ENCODE data around the gene FBXL17. TPM values are rescaled to one million over a fixed set of nuclear protein-coding genes. Genes with fewer than 3 reads are reported as not detected.

FBXL17 gene
- total RNA-seq, 1 experiment from 2014 or later, result 3.5 TPM

DNA sequence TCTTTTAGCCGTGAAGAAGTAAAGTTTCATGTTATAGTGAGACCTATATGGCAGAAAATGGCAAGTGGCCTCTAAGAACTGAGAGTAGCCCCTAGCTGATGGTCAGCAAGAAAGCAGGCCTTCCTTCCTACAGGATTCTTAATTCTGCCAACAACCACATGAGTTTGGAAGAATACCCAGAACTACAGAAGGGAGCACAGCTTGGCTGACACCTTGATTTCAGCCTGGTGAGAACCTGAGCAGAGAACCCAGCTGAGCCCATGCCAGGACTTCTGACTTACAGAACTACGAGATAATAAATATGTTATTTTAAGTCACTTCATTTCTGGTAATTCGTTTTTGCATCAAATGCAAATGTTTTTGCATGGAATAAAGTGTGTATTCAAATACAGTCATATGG lies 5.9 kb upstream of the FBXL17 start:
- Mint-ChIP-seq H3K9me3 (no peaks in the 10 kb centered on the region), H3K27ac (no peak overlapping the region), H3K27me3 (ENCODE audit: low read depth) (no peaks in the 10 kb centered on the region), H3K36me3 (no peaks in the 10 kb centered on the region), H3K4me3 (no peak overlapping the region), H3K4me1 (peaks cover 4% of the 10 kb centered on the region)
- ChIA-PET CTCF (no interaction called here), POLR2A (interaction anchor here (0.6 kb wide), 1 partner anchor 50 kb away, joined by 4 read pairs; no protein-coding TSS in a partner anchor)
- TF ChIP-seq, protein P1, sequence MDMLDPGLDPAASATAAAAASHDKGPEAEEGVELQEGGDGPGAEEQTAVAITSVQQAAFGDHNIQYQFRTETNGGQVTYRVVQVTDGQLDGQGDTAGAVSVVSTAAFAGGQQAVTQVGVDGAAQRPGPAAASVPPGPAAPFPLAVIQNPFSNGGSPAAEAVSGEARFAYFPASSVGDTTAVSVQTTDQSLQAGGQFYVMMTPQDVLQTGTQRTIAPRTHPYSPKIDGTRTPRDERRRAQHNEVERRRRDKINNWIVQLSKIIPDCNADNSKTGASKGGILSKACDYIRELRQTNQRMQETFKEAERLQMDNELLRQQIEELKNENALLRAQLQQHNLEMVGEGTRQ (CRISPR knock-in tag; IDR thresholded peaks at IDR 0.05), result no peak
- TF ChIP-seq TEAD4 (CRISPR knock-in tag; IDR thresholded peaks at IDR 0.05) (no peak), TCF7 (CRISPR knock-in tag; IDR thresholded peaks at IDR 0.05; ENCODE audit: low read depth) (no peak), ZNF263 (CRISPR knock-in tag; IDR thresholded peaks at IDR 0.05; ENCODE audit: low read depth) (no peak)
- TF ChIP-seq, protein P2, sequence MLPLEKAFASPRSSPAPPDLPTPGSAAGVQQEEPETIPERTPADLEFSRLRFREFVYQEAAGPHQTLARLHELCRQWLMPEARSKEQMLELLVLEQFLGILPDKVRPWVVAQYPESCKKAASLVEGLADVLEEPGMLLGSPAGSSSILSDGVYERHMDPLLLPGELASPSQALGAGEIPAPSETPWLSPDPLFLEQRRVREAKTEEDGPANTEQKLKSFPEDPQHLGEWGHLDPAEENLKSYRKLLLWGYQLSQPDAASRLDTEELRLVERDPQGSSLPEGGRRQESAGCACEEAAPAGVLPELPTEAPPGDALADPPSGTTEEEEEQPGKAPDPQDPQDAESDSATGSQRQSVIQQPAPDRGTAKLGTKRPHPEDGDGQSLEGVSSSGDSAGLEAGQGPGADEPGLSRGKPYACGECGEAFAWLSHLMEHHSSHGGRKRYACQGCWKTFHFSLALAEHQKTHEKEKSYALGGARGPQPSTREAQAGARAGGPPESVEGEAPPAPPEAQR (CRISPR knock-in tag; IDR thresholded peaks at IDR 0.05), result no peak
- ATAC-seq (no peak), DNase-seq (ENCODE audit: low spot score) (no peak)

DNA sequence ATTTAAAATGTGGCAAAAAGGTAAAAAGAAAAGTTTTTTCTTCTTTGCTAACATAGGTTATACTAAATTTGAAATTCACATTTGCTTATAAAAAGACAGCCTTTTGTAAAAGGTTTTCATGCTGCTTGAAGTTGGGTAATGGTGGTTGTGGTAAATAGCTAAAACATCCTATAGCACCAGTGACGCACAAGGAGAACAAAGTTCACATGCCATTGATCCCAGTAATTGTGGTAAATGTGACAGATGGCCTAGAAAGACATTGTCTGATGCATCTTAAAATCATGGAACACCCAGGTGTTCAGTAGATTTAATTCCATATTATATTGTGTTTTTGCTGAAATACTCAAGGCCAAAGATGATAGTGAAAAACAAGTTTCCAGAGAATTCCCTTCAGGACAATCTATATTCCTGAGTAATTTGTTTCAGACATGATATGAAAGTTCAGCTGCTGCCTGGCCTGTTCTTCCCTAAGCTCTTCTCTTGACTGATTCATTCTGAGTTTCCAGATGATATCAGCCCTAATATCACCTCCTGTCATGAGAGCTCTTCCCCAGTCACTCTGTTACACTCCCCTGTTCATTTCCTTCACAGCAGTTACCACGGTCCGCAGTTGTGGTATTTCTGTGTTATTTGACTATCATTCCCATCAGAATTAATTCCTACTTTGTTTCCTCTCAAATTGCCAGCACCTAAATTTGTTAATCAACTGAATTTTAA lies 4.6 kb upstream of the FBXL17 start:
- Mint-ChIP-seq H3K27me3 (ENCODE audit: low read depth) (no peaks in the 10 kb centered on the region), H3K27ac (no peak overlapping the region), H3K36me3 (no peaks in the 10 kb centered on the region), H3K9me3 (no peaks in the 10 kb centered on the region), H3K4me1 (peaks cover 6% of the 10 kb centered on the region), H3K4me3 (no peak overlapping the region)
- TF ChIP-seq, protein P3, sequence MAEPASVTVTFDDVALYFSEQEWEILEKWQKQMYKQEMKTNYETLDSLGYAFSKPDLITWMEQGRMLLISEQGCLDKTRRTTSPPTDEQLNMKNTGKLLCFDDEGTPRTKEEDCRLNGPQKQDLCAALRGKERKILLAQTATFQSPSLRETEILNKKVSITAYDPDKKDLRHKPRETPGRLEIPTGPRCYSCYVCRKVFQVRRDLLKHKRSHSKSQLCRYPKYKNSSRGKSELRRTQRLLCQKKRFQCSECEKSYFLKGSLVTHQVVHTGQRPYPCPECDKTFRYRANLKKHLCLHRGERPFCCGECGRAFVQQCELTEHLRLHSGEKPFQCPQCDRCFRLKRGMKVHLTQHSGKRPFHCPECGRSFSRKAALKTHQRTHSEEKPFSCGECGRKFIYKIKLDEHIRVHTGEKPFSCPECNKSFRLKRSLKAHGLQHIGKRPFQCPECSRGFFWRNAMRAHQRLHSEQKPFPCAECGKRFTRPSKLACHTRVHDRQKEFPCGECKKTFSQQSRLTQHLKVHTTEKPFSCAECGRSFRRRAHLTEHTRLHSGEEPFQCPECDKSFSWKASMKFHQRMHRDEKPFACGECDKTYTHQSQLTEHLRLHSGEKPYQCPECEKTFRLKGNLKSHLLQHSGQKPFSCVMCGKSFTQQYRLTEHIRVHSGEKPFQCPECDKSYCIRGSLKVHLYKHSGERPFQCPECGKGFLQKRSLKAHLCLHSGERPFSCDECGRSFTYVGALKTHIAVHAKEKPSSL (CRISPR knock-in tag; conservative IDR thresholded peaks at IDR 0.05), result no peak
- TF ChIP-seq, protein P4, sequence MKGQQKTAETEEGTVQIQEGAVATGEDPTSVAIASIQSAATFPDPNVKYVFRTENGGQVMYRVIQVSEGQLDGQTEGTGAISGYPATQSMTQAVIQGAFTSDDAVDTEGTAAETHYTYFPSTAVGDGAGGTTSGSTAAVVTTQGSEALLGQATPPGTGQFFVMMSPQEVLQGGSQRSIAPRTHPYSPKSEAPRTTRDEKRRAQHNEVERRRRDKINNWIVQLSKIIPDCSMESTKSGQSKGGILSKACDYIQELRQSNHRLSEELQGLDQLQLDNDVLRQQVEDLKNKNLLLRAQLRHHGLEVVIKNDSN (CRISPR knock-in tag; IDR thresholded peaks at IDR 0.05), result no peak
- TF ChIP-seq MXD4 (CRISPR knock-in tag; IDR thresholded peaks at IDR 0.05; ENCODE audit: borderline replicate concordance), result no peak
- TF ChIP-seq, protein P5, sequence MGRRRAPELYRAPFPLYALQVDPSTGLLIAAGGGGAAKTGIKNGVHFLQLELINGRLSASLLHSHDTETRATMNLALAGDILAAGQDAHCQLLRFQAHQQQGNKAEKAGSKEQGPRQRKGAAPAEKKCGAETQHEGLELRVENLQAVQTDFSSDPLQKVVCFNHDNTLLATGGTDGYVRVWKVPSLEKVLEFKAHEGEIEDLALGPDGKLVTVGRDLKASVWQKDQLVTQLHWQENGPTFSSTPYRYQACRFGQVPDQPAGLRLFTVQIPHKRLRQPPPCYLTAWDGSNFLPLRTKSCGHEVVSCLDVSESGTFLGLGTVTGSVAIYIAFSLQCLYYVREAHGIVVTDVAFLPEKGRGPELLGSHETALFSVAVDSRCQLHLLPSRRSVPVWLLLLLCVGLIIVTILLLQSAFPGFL (CRISPR knock-in tag; IDR thresholded peaks at IDR 0.05; ENCODE audit: borderline replicate concordance), result no peak
- TF ChIP-seq, protein P6, sequence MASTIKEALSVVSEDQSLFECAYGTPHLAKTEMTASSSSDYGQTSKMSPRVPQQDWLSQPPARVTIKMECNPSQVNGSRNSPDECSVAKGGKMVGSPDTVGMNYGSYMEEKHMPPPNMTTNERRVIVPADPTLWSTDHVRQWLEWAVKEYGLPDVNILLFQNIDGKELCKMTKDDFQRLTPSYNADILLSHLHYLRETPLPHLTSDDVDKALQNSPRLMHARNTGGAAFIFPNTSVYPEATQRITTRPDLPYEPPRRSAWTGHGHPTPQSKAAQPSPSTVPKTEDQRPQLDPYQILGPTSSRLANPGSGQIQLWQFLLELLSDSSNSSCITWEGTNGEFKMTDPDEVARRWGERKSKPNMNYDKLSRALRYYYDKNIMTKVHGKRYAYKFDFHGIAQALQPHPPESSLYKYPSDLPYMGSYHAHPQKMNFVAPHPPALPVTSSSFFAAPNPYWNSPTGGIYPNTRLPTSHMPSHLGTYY (CRISPR knock-in tag; IDR thresholded peaks at IDR 0.05), result no peak
- no peak for TF ChIP-seq EMX1 (CRISPR knock-in tag; IDR thresholded peaks at IDR 0.05)
- TF ChIP-seq, protein P7, sequence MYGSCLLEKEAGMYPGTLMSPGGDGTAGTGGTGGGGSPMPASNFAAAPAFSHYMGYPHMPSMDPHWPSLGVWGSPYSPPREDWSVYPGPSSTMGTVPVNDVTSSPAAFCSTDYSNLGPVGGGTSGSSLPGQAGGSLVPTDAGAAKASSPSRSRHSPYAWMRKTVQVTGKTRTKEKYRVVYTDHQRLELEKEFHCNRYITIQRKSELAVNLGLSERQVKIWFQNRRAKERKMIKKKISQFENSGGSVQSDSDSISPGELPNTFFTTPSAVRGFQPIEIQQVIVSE (CRISPR knock-in tag; IDR thresholded peaks at IDR 0.05; ENCODE audit: borderline replicate concordance), result no peak
- TF ChIP-seq, protein P8, sequence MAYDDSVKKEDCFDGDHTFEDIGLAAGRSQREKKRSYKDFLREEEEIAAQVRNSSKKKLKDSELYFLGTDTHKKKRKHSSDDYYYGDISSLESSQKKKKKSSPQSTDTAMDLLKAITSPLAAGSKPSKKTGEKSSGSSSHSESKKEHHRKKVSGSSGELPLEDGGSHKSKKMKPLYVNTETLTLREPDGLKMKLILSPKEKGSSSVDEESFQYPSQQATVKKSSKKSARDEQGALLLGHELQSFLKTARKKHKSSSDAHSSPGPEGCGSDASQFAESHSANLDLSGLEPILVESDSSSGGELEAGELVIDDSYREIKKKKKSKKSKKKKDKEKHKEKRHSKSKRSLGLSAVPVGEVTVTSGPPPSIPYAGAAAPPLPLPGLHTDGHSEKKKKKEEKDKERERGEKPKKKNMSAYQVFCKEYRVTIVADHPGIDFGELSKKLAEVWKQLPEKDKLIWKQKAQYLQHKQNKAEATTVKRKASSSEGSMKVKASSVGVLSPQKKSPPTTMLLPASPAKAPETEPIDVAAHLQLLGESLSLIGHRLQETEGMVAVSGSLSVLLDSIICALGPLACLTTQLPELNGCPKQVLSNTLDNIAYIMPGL (CRISPR knock-in tag; IDR thresholded peaks at IDR 0.05), result no peak
- TF ChIP-seq, protein P9, sequence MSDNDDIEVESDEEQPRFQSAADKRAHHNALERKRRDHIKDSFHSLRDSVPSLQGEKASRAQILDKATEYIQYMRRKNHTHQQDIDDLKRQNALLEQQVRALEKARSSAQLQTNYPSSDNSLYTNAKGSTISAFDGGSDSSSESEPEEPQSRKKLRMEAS (CRISPR knock-in tag; IDR thresholded peaks at IDR 0.05), result no peak
- TF ChIP-seq, protein P10, sequence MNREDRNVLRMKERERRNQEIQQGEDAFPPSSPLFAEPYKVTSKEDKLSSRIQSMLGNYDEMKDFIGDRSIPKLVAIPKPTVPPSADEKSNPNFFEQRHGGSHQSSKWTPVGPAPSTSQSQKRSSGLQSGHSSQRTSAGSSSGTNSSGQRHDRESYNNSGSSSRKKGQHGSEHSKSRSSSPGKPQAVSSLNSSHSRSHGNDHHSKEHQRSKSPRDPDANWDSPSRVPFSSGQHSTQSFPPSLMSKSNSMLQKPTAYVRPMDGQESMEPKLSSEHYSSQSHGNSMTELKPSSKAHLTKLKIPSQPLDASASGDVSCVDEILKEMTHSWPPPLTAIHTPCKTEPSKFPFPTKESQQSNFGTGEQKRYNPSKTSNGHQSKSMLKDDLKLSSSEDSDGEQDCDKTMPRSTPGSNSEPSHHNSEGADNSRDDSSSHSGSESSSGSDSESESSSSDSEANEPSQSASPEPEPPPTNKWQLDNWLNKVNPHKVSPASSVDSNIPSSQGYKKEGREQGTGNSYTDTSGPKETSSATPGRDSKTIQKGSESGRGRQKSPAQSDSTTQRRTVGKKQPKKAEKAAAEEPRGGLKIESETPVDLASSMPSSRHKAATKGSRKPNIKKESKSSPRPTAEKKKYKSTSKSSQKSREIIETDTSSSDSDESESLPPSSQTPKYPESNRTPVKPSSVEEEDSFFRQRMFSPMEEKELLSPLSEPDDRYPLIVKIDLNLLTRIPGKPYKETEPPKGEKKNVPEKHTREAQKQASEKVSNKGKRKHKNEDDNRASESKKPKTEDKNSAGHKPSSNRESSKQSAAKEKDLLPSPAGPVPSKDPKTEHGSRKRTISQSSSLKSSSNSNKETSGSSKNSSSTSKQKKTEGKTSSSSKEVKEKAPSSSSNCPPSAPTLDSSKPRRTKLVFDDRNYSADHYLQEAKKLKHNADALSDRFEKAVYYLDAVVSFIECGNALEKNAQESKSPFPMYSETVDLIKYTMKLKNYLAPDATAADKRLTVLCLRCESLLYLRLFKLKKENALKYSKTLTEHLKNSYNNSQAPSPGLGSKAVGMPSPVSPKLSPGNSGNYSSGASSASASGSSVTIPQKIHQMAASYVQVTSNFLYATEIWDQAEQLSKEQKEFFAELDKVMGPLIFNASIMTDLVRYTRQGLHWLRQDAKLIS (CRISPR knock-in tag; IDR thresholded peaks at IDR 0.05; ENCODE audit: borderline replicate concordance), result no peak
- TF ChIP-seq, protein P11, sequence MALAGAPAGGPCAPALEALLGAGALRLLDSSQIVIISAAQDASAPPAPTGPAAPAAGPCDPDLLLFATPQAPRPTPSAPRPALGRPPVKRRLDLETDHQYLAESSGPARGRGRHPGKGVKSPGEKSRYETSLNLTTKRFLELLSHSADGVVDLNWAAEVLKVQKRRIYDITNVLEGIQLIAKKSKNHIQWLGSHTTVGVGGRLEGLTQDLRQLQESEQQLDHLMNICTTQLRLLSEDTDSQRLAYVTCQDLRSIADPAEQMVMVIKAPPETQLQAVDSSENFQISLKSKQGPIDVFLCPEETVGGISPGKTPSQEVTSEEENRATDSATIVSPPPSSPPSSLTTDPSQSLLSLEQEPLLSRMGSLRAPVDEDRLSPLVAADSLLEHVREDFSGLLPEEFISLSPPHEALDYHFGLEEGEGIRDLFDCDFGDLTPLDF (CRISPR knock-in tag; IDR thresholded peaks at IDR 0.05), result no peak
- POLR2A ChIA-PET, result interaction anchor here (0.6 kb wide), 1 partner anchor 42 kb away, joined by 3 read pairs; no protein-coding TSS in a partner anchor
- ATAC-seq (no peak), DNase-seq (ENCODE audit: low spot score) (no peak)
- CTCF ChIA-PET, result no interaction called here

Data from WTC11 (cell line).